ENCODE measurements around the gene ABT1. TPM values are rescaled to one million over a fixed set of nuclear protein-coding genes. Genes with fewer than 3 reads are reported as not detected.

Gene ABT1
- polyA plus RNA-seq, 1 donor = 10.4 TPM

GRCh38 chr6:26575494-26575939, 21.2 kb upstream of the ABT1 start:
- DNase-seq = no peak

- DNase-seq = no peak
Measured at GRCh38 chr6:26576407-26576843, 20.3 kb upstream of the ABT1 start.

- DNase-seq = no peak
Measured at GRCh38 chr6:26576929-26577719, 19.6 kb upstream of the ABT1 start.

GRCh38 chr6:26577720-26578072, 19.1 kb upstream of the ABT1 start:
- no peak for DNase-seq

- DNase-seq = no peak
Measured at GRCh38 chr6:26578279-26578678, 18.5 kb upstream of the ABT1 start.

- DNase-seq = no peak
Measured at GRCh38 chr6:26578741-26579140, 18.0 kb upstream of the ABT1 start.

GRCh38 chr6:26581164-26581915, 15.4 kb upstream of the ABT1 start:
- no peak for DNase-seq

- no peak for DNase-seq
Measured at GRCh38 chr6:26588965-26589364, 7.8 kb upstream of the ABT1 start.

GRCh38 chr6:26592649-26593048, 4.1 kb upstream of the ABT1 start:
- DNase-seq = no peak

- DNase-seq = no peak
Measured at GRCh38 chr6:26593278-26594130, 3.2 kb upstream of the ABT1 start.

GRCh38 chr6:26594131-26594498, 2.6 kb upstream of the ABT1 start:
- DNase-seq = no peak

- DNase-seq = no peak
Measured at GRCh38 chr6:26594730-26595632, 1.8 kb upstream of the ABT1 start.

GRCh38 chr6:26595669-26596269, 984 bp upstream of the ABT1 start:
- DNase-seq = peak; percentile 94

- DNase-seq = no peak
Measured at GRCh38 chr6:26597389-26597766, 625 bp downstream of the ABT1 start.

- DNase-seq = no peak
Measured at GRCh38 chr6:26597821-26598220, 1.1 kb downstream of the ABT1 start.

- no peak for DNase-seq
Measured at GRCh38 chr6:26598267-26598666, 1.5 kb downstream of the ABT1 start.

GRCh38 chr6:26599134-26599533, 2.4 kb downstream of the ABT1 start:
- no peak for DNase-seq

GRCh38 chr6:26599591-26599990, 2.8 kb downstream of the ABT1 start:
- no peak for DNase-seq

- DNase-seq = no peak
Measured at GRCh38 chr6:26600759-26601158, 4.0 kb downstream of the ABT1 start.

GRCh38 chr6:26602262-26602661, 5.5 kb downstream of the ABT1 start:
- DNase-seq = no peak

- no peak for DNase-seq
Measured at GRCh38 chr6:26604026-26604425, 7.3 kb downstream of the ABT1 start.

GRCh38 chr6:26604797-26605196, 8.0 kb downstream of the ABT1 start:
- DNase-seq = no peak

Data from hindlimb muscle (tissue), 1 donor.